H9 (cell line): ENCODE measurements around the gene DNAH1. TPM values are rescaled to one million over a fixed set of nuclear protein-coding genes. Genes with fewer than 3 reads are reported as not detected.
A peak's percentile ranks its signal among the peaks of the same experiment; 100 is the strongest.

Source experiments
- DNase-seq: peaks from one replicate; pipeline ENCODE4 v3.0.0-alpha.2; 2017
- H2AFZ ChIP-seq: one replicate; pipeline ENCODE4 v1.6.1; 2013; ENCODE audit warnings: mild to moderate bottlenecking, low read length, control low read depth, moderate library complexity
- H2AK5ac ChIP-seq: 2 replicates; pipeline ENCODE4 v1.6.1; 2013; ENCODE audit warnings: low read length, control low read depth, mixed read lengths; ENCODE audit not compliant: insufficient read length
- H2BK120ac ChIP-seq: one replicate; pipeline ENCODE4 v1.6.1; 2013; ENCODE audit warnings: low read depth, mild to moderate bottlenecking, low read length, control low read depth, inconsistent platforms; ENCODE audit not compliant: poor library complexity, severe bottlenecking
- H2BK12ac ChIP-seq: 2 replicates; pipeline ENCODE4 v1.6.1; 2013; ENCODE audit warnings: low read length, control low read depth, mixed read lengths, low read depth; ENCODE audit not compliant: insufficient read length
- H2BK15ac ChIP-seq: 2 replicates; pipeline ENCODE4 v1.6.1; 2013; ENCODE audit warnings: low read depth, low read length, control low read depth
- H2BK20ac ChIP-seq: one replicate; pipeline ENCODE4 v1.6.1; 2013; ENCODE audit warnings: low read depth, mild to moderate bottlenecking, low read length, control low read depth, inconsistent platforms; ENCODE audit not compliant: poor library complexity, severe bottlenecking
- H2BK5ac ChIP-seq: 2 replicates; pipeline ENCODE4 v1.6.1; 2013; ENCODE audit warnings: low read length, control low read depth, mixed read lengths; ENCODE audit not compliant: insufficient read length
- H3K14ac ChIP-seq: 2 replicates; pipeline ENCODE4 v1.6.1; 2013; ENCODE audit warnings: low read length, control low read depth; ENCODE audit not compliant: insufficient read depth
- H3K18ac ChIP-seq: 2 replicates; pipeline ENCODE4 v1.6.1; 2013; ENCODE audit warnings: low read depth, mild to moderate bottlenecking, mixed read lengths, low read length, control low read depth; ENCODE audit not compliant: insufficient read length
- H3K23ac ChIP-seq: 2 replicates; pipeline ENCODE4 v1.6.1; 2013; ENCODE audit warnings: low read length, control low read depth, mixed read lengths, low read depth; ENCODE audit not compliant: insufficient read length
- H3K23me2 ChIP-seq: 2 replicates; pipeline ENCODE4 v1.6.1; 2013; ENCODE audit warnings: low read depth, mild to moderate bottlenecking, mixed read lengths, low read length, control low read depth; ENCODE audit not compliant: insufficient read length, poor library complexity, severe bottlenecking
- H3K27ac ChIP-seq: 2 replicates; pipeline ENCODE4 v1.5.1; 2013; ENCODE audit warnings: low read length, control low read depth, mixed read lengths, low read depth; ENCODE audit not compliant: insufficient read length
- H3K27me3 ChIP-seq: 2 replicates; pipeline ENCODE4 v1.6.1; 2013; ENCODE audit warnings: low read length, control low read depth, inconsistent platforms; ENCODE audit not compliant: insufficient read depth
- H3K4ac ChIP-seq: 2 replicates; pipeline ENCODE4 v1.6.1; 2013; ENCODE audit warnings: low read depth, mild to moderate bottlenecking, control low read depth, inconsistent platforms, low read length, moderate library complexity
- H3K4me1 ChIP-seq: 2 replicates; pipeline ENCODE4 v1.6.1; 2013; ENCODE audit warnings: low read length, control low read depth, inconsistent platforms; ENCODE audit not compliant: insufficient read depth
- H3K4me2 ChIP-seq: 2 replicates; pipeline ENCODE4 v1.6.1; 2013; ENCODE audit warnings: low read length, control low read depth, mixed read lengths; ENCODE audit not compliant: insufficient read length, insufficient read depth
- H3K56ac ChIP-seq: 2 replicates; pipeline ENCODE4 v1.6.1; 2013; ENCODE audit warnings: low read depth, mild to moderate bottlenecking, mixed read lengths, low read length, control low read depth; ENCODE audit not compliant: insufficient read length
- H3K79me1 ChIP-seq: 2 replicates; pipeline ENCODE4 v1.6.1; 2013; ENCODE audit warnings: low read depth, mild to moderate bottlenecking, moderate library complexity, low read length, control low read depth, inconsistent platforms; ENCODE audit not compliant: insufficient read depth, poor library complexity, severe bottlenecking
- H3K79me2 ChIP-seq: 2 replicates; pipeline ENCODE4 v1.6.1; 2013; ENCODE audit warnings: low read length, control low read depth, inconsistent platforms; ENCODE audit not compliant: insufficient read depth
- H3K9ac ChIP-seq: 2 replicates; pipeline ENCODE4 v1.6.1; 2013; ENCODE audit warnings: low read length, control low read depth, mixed read lengths; ENCODE audit not compliant: insufficient read length; ENCODE audit errors: extremely low read depth
- H3K9me3 ChIP-seq: one replicate; pipeline ENCODE4 v1.6.1; 2013; ENCODE audit warnings: low read depth, low read length, inconsistent platforms; ENCODE audit not compliant: control insufficient read depth
- H3T11ph ChIP-seq: one replicate; pipeline ENCODE4 v1.6.1; 2013; ENCODE audit warnings: mild to moderate bottlenecking, low read length, control low read depth, inconsistent platforms
- H4K20me1 ChIP-seq: one replicate; pipeline ENCODE4 v1.6.1; 2013; ENCODE audit not compliant: control insufficient read depth, insufficient read length, insufficient read depth
- H4K5ac ChIP-seq: 2 replicates; pipeline ENCODE4 v1.6.1; 2013; ENCODE audit warnings: low read depth, mild to moderate bottlenecking, mixed read lengths, low read length, control low read depth; ENCODE audit not compliant: insufficient read length
- H4K8ac ChIP-seq: replicated peaks from 2 replicates; pipeline ENCODE4 v1.6.1; 2013; ENCODE audit warnings: low read length, control low read depth, mixed read lengths, low read depth; ENCODE audit not compliant: insufficient read length
- H4K91ac ChIP-seq: 2 replicates; pipeline ENCODE4 v1.6.1; 2013; ENCODE audit warnings: low read depth, mild to moderate bottlenecking, moderate library complexity, mixed read lengths, low read length, control low read depth; ENCODE audit not compliant: insufficient read length
- H3K27ac Mint-ChIP-seq, 3 experiments: 2 replicates in 2 of 3; 3 replicates in 1 of 3; pipeline ENCODE4 v1.8.0; 2020 to 2021; ENCODE audit warnings: mixed read lengths in 3 of 3, mild to moderate bottlenecking in 1 of 3, moderate library complexity in 1 of 3
- H3K27me3 Mint-ChIP-seq: 2 replicates; pipeline ENCODE4 v1.8.0; 2021; ENCODE audit warnings: low read depth, mild to moderate bottlenecking, moderate library complexity, mixed read lengths
- H3K36me3 Mint-ChIP-seq, 3 experiments: 2 replicates in 2 of 3; 3 replicates in 1 of 3; pipeline ENCODE4 v1.8.0; 2020 to 2021; ENCODE audit warnings: low read depth in 3 of 3, mixed read lengths in 3 of 3; ENCODE audit not compliant: insufficient read depth in 1 of 3
- H3K4me1 Mint-ChIP-seq, 2 experiments: 2 replicates each; pipeline ENCODE4 v1.8.0; 2020; ENCODE audit warnings: mixed read lengths in 2 of 2
- H3K4me3 Mint-ChIP-seq, 2 experiments: 2 replicates in 1 of 2; 3 replicates in 1 of 2; pipeline ENCODE4 v1.8.0; 2020 to 2021; ENCODE audit warnings: mild to moderate bottlenecking in 2 of 2, mixed read lengths in 2 of 2, moderate library complexity in 1 of 2
- H3K9me3 Mint-ChIP-seq, 2 experiments: 2 replicates in 1 of 2; 3 replicates in 1 of 2; pipeline ENCODE4 v1.8.0; 2020; ENCODE audit warnings: mild to moderate bottlenecking in 2 of 2, mixed read lengths in 2 of 2, moderate library complexity in 1 of 2
- WGBS: extraction: QIAGEN DNeasy Blood & Tissue Kit; methylation state at CpG from one replicate; pipeline ENCODE4 v1.1.7; 2013; ENCODE audit warnings: missing lambda C conversion rate, low lambda C conversion rate, mixed read lengths; ENCODE audit not compliant: insufficient read length; ENCODE audit errors: extremely low coverage; 5-methylcytosine and 5-hydroxymethylcytosine counted together
- total RNA-seq: library from RNA; stranded (reverse); gene quantifications from 2 replicates; pipeline ENCODE4 v1.2.1, GENCODE V29; 2021
- TF ChIP-seq, protein P1 (sequence below): fragments of 200-600 bp; sonication (generic); conservative IDR thresholded peaks from 3 replicates; pipeline ENCODE4 v1.8.0; 2021; ENCODE audit warnings: antibody characterized with exemption, mild to moderate bottlenecking

DNAH1 gene
- total RNA-seq, 1 experiment from 2014 or later, result 2.0 TPM

DNA sequence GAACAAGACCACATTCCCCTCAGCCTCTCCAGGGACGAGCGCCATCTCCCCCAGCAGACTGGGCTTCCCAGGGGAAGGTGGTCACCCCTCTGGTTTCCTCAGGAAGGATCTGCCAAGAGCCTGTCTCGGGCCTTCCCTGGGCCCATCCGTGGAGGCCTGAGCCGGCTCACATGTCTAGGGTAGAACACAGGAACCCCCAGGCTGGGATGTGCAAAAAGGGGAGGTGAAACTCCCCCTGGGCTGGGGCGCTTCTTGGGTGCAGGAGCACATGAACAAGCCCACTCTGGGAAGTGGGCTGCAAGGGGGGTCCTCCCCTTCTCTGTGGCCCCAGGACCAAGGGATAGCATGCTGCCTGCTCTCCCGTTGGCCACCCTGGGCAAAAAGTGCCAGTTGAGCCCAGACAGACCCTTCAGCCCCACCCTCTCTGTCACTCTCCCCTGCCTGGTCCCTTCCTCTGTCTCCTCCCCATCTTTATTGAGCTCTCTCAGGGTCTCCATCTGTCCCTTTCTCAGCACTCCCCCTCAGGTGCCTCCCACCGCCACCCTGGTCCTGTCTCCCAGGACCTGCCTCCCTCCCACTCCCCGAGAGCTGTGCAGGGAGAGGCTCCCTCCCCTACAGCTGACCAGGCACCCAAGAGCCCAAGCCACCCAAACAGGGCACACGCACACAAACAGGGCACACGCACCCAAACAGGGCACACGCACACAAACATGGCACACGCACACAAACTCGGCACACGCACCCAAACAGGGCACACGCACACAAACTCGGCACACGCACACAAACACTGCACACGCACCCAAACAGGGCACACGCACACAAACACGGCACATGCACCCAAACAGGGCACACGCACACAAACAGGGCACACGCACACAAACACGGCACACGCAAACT lies 127.9 kb downstream of the DNAH1 start:
- no peaks in the 10 kb centered on the region for H3K27me3 ChIP-seq
- Mint-ChIP-seq H3K27ac (no peak overlapping the region; a peak in 2 of 7 replicates), H3K9me3 (no peaks in the 10 kb centered on the region), H3K4me3 (peak overlapping the region in 1 of 2 experiments; percentile 67; a peak in 4 of 5 replicates), H3K27me3 (peaks cover 6% of the 10 kb centered on the region), H3K4me1 (peaks cover 12 to 16% of the 10 kb centered on the region in 2 experiments; a peak in 3 of 4 replicates), H3K36me3 (no peaks in the 10 kb centered on the region; a peak in 1 of 7 replicates)
- H3K27ac ChIP-seq, result no peak overlapping the region
- TF ChIP-seq, protein P1, sequence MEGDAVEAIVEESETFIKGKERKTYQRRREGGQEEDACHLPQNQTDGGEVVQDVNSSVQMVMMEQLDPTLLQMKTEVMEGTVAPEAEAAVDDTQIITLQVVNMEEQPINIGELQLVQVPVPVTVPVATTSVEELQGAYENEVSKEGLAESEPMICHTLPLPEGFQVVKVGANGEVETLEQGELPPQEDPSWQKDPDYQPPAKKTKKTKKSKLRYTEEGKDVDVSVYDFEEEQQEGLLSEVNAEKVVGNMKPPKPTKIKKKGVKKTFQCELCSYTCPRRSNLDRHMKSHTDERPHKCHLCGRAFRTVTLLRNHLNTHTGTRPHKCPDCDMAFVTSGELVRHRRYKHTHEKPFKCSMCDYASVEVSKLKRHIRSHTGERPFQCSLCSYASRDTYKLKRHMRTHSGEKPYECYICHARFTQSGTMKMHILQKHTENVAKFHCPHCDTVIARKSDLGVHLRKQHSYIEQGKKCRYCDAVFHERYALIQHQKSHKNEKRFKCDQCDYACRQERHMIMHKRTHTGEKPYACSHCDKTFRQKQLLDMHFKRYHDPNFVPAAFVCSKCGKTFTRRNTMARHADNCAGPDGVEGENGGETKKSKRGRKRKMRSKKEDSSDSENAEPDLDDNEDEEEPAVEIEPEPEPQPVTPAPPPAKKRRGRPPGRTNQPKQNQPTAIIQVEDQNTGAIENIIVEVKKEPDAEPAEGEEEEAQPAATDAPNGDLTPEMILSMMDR, result no peak
- H3K18ac ChIP-seq, result peak overlapping the region; percentile 43
- H2BK20ac ChIP-seq, result no peak overlapping the region
- no peak overlapping the region for H2AK5ac ChIP-seq
- no peak overlapping the region for H2BK15ac ChIP-seq
- no peaks in the 10 kb centered on the region for H3K4me1 ChIP-seq
- H3K56ac ChIP-seq, result no peak overlapping the region
- no peak overlapping the region for H3T11ph ChIP-seq
- H4K5ac ChIP-seq, result peak overlapping the region; percentile 33
- H3K23ac ChIP-seq, result no peak overlapping the region
- H4K91ac ChIP-seq, result no peak overlapping the region
- H3K79me2 ChIP-seq, result no peaks in the 10 kb centered on the region
- H2AFZ ChIP-seq, result no peak overlapping the region
- H3K9me3 ChIP-seq, result no peaks in the 10 kb centered on the region
- WGBS, result no CpG with 5 or more reads among the region's 25 CpGs
- H3K9ac ChIP-seq, result no peak overlapping the region
- H4K20me1 ChIP-seq, result no peaks in the 10 kb centered on the region
- H2BK120ac ChIP-seq, result no peak overlapping the region
- H4K8ac ChIP-seq, result no peak overlapping the region
- no peaks in the 10 kb centered on the region for H3K23me2 ChIP-seq
- no peak overlapping the region for H2BK5ac ChIP-seq
- H3K4ac ChIP-seq, result no peak overlapping the region
- H3K4me2 ChIP-seq, result no peak overlapping the region
- DNase-seq, result peak; percentile 19
- no peaks in the 10 kb centered on the region for H3K79me1 ChIP-seq
- no peak overlapping the region for H3K14ac ChIP-seq
- H2BK12ac ChIP-seq, result no peak overlapping the region
